Stimulated activated CD4-positive, alpha-beta T cell treated with anti-CD3 and anti-CD28 coated beads, Interleukin-2, amount 100 ng/mL, for 48 hours (primary cell): ENCODE measurements around the gene INAFM2.

Experiments
- DNase-seq, 2 donors: peaks; one replicate each; pipeline ENCODE4 v3.0.0-alpha.2; 2020

Gene INAFM2

DNA sequence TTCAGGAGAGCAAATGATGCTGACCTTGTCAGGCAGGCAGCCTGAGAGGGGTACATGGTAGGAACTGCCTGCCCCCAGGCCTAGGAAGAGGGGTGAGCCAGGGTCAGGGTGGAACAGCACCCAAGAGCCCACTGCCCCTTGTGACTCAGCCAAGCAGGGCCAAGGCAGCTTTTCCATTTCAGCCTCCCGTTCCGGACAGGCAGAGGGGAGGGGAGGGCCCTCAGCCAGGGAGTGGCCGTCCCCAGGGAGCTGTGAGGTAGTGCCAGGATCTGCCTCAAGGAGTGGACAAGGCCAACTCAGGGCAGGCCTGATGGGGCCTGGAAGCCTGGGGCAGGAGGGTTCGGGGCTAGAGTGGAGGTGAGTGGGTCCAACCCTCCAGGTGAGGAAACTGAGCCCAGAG lies 35.5 kb upstream of the INAFM2 start:
- DNase-seq: no peak

DNA sequence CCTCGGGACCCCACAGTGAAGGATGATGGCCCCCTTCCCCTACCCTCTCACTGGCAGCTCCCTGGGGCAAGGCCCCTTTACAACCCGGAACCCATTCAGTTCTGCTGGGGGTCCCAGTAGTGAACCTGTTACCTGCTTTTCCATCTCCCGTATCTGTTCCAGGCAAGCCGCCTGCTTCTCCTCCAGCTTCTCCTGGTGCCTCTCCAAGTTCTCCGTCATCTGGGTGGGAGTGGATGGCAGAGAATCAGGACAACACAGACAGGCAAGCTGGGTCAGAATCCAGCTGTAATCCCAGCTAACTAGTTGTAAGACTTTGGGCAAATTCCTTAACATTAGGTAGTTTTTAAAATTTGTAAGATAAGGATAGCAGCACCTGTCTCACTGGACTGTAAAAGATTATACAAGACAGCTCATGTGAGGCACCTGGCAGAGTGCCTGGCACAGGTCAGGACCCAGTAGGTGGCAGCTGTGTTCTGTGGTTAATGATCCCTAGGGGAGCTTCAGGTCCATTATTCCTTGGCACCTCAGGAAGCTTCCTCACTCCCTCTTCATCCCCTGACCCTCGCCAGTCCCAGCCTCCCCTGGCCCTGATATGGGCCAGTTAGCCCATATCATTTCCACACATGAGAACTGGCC lies 34.2 kb upstream of the INAFM2 start:
- DNase-seq: no peak

DNA sequence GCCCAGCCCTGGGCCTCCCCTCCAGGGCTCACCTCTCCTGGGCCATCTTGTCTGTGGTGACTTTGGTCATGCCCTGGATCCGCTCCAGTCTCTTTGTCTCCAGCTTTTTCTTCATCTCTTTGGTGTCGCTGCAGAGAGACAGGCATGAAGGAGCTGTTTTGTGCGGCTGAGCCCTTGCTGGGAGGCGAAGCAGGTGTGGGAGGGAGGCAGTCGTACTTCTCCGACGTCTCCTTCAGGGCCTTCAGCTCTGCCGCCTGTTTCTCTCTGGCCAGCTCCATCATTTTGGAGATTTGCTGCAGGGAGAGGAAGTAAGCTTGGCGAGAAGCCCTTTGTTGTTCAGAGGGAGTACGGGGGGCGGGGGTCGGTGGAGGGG lies 33.0 kb upstream of the INAFM2 start:
- DNase-seq: no peak

DNA sequence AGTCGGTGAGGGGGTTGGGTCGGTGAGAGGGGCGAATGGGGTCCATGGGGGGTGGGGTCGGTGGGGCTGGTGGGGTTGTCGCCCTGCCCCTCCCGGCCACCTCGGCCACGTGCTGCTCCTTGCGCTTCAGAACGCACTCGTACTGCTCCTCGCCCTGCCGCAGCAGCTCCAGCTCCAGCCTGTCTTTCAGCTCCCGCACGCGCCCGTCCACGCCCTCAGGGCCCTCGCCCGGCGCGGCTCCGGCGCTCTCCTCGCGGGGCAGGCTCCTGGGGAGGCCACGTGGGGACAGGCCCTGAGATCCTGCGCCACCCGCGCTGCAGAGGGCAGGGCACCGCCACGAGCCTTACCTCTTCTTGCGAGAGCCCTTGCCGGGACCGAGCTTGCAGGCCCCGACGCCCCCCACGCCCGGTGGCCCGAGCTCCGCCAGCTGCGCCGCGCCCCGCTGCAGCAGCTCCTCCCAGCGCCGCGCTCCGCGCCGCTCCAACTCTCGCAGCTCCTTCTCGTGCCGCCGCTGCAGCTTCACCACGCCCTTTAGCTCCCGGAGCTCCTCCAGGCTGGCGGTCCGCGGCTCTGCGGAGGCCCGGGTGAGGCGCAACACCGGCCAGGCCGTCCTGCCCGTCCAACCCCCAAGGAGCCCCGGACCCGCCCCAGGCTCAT lies 32.4 kb upstream of the INAFM2 start:
- no peak for DNase-seq

DNA sequence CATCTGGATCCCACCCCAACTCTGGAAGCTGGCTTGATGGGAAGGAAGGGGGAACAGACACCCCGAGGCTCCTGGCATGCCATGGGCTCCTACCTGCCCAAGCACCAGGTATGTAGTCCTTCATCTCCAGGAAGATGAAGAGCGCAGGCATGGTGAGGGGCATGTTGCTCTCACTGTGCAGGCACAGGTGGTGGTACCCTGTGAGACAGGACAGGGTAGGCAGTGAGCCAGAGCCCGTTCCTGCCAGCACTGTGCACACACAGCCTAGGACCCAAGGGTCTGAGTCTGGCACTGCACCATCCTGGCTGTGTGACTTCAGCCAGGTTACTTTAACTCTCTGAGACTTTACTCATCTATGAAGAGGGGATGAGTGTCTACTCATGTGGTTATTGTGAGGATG lies 31.2 kb upstream of the INAFM2 start:
- no peak for DNase-seq

DNA sequence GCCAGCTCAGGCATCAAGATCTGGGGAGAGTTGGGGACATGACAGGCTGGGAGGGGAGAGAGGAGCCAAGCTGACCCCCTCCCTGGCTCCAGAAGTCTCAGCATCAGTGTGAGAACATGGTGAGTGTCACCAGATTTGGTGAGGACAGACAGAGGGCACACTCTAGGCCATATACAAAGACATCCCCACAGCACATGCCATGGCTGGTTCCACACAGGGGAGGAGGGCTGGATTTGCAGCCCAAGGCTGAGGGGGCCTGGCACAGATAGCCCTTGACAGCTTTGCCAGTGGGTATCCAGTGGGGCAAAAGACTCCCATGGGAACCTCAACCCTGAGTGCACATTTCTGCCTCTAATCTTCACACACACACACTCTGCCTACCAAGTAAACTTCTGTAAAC lies 30.5 kb upstream of the INAFM2 start:
- no peak for DNase-seq

GRCh38 chr15:40293905-40294895 lies 29.3 kb upstream of the INAFM2 start:
- no peak for DNase-seq

GRCh38 chr15:40295297-40295696 lies 28.2 kb upstream of the INAFM2 start:
- DNase-seq: no peak

- DNase-seq: no peak
Measured at GRCh38 chr15:40295877-40296560, 27.5 kb upstream of the INAFM2 start.

- DNase-seq: no peak
Measured at GRCh38 chr15:40296561-40297230, 26.8 kb upstream of the INAFM2 start.

DNA sequence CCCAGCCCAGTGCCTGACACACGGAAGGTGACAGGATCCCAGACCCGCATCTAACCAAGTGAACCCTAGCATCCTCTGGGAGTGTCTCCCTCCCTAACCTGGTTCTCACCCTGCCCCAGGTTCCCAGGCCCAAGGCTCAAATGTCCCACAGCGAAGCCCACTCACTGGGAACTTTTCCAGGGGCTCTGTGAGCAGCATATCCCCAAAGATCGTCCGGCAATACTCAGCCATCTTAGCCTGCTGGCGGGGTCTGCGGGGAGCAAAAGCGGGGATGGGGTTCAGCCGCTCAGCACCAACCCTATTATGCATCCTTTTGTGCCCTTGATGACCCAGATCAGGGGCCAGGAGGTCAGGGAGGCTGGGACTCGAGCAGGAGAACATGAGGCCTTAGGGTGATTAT lies 26.1 kb upstream of the INAFM2 start:
- DNase-seq: no peak

- DNase-seq: no peak
Measured at GRCh38 chr15:40298216-40298935, 25.1 kb upstream of the INAFM2 start.

DNA sequence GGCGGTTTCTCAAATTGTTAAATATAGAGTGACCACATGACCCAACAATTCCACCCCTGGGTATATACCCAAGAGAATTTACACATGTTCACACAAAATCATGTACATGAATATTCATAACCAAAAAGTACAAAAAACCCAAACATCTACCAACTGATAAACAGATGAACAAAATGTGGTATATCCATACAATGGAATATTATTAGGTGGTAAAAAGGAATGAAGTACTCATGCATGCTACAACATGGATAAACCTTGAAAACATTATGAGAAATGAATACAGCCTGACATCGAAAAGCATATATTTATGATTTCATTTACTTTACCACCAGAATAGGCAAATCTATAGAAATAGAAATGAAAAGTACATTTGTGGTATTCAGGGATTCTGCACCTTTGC lies 23.1 kb upstream of the INAFM2 start:
- DNase-seq: no peak

DNA sequence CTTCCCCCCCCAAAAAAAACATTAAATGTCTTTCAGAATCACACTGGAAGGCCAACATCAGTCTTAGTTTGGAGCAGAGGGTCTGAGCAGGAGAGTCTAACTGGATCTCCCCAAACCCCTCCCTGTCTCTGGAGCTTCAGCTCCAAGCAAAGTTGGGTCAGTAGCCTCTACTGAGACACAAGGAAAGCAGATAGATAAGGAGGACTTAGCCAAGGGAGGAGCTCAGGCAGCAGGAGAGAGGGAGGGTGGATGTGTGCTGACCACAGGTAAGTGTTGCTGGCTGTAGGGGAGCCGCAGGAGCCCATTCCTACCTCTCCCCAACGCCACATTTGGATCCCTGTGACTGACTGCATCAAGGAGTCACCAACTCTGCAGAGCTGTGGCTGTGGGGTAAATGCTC lies 22.7 kb upstream of the INAFM2 start:
- no peak for DNase-seq

DNA sequence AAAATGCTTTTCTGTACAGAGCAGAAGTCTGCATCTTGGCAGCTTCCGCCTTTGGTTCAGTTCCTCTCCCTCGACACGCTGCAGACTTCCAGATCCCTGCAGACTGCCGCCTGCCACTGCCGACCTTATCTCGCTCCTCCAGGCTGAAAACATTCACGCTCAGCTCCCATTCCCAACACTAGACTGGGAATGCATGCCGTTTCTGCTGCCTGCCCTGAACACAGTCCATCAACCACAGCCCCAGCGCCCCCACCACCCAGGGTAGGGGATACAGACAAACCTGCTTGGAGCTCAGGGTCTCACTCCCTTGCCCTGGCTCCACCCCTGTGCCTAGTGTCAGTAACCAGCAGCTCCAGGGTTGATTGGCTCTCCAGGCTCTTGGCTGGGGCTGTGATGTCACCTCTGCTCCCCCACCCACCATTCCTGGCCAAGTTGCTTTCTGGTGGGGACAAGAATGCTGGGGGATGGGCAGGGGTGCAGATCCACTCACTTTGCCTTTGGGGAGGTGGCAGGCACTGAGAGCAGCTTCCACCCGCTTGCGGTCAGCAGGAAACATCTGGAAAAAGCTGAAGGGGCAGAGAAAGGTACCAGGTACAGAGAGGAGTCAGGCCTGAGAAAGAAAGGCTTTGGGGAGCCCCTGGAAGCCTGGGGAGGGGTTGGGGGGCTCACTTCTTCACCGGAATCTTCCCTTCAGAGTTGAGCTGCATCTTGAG lies 21.9 kb upstream of the INAFM2 start:
- DNase-seq: no peak

- DNase-seq: no peak
Measured at GRCh38 chr15:40302288-40302886, 21.1 kb upstream of the INAFM2 start.

- DNase-seq: no peak
Measured at GRCh38 chr15:40302981-40303380, 20.5 kb upstream of the INAFM2 start.

- no peak for DNase-seq
Measured at GRCh38 chr15:40303576-40303975, 19.9 kb upstream of the INAFM2 start.

DNA sequence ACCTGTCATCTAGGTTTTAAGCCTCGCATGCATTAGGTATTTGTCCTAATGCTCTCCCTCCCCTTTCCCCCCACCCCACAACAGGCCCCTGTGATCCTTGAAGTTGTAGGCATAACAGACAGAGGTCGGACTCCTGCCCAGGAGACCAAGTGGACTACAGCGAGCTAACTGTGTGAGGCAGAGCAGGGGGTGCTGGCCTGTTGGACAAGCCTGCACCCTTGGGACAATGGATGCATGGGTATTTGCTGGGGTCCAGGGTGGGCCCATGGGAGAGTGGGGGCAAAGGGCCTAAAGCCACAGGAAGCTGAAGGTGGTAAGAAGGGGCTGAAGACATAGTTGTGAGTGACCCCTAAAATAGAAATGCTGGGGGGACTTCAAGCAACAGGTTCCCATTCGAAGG lies 18.2 kb upstream of the INAFM2 start:
- no peak for DNase-seq

DNA sequence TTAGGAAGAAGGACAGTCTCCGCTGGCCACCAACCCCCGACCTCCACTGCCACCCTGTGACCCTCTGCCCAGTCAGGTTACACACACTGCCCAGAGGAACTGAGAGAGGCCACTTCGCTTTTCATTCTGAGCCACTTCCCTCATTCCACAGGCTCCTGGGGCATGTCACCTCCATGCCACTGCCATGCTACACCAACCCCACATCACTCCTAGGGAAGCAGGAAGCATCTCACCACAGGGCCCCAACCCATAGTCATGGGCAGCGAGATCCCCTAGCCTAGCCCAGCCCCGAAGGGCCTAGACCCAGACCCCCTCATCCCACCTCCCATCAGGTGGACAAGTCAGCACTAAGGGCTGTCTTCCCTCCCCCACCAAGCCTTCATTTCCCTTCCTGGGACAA lies 17.1 kb upstream of the INAFM2 start:
- DNase-seq: no peak

- no peak for DNase-seq
Measured at GRCh38 chr15:40306908-40307307, 16.6 kb upstream of the INAFM2 start.
